ENCODE results near the gene CHN2. TPM values are rescaled to one million over a fixed set of nuclear protein-coding genes. Genes with fewer than 3 reads are reported as not detected.

Gene CHN2
- polyA plus RNA-seq, 1 donor = 33.6 TPM

DNA sequence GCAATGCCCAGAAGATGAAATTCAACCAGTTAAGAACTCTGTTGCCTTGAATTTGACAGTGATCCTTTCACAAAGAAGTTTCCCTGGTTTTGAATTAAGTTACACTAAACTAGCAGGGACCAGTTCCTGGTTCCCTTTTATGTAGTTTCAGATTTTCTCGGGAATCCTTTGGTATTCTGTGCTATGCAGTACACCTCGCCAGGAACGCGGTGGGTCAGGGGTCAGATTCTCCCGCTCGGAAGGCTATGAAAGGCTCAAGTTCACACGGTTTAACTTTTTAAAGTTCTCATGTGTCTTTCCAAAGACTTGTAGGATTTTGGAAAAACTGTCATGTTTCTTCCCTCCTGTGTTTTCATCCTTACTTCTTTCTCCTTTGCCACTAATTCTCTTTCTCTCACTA lies 264.4 kb downstream of the CHN2 start:
- Histone ChIP-seq H3K9me3 (ENCODE audit: control insufficient read depth, low read depth, low read length) (no peaks in the 10 kb centered on the region), H3K27me3 (ENCODE audit: control insufficient read depth, insufficient read depth, low read length) (no peaks in the 10 kb centered on the region), H3K36me3 (ENCODE audit: control insufficient read depth, insufficient read depth, low read length) (no peaks in the 10 kb centered on the region), H3K27ac (ENCODE audit: low read length) (no peak overlapping the region), H3K4me3 (ENCODE audit: low read length) (no peak overlapping the region), H3K4me1 (ENCODE audit: control insufficient read depth, insufficient read depth, low read length) (peaks cover 6% of the 10 kb centered on the region)
- no peak for DNase-seq
- WGBS (ENCODE audit: insufficient coverage, low lambda C conversion rate) = no CpG with 5 or more reads among the region's 7 CpGs

DNA sequence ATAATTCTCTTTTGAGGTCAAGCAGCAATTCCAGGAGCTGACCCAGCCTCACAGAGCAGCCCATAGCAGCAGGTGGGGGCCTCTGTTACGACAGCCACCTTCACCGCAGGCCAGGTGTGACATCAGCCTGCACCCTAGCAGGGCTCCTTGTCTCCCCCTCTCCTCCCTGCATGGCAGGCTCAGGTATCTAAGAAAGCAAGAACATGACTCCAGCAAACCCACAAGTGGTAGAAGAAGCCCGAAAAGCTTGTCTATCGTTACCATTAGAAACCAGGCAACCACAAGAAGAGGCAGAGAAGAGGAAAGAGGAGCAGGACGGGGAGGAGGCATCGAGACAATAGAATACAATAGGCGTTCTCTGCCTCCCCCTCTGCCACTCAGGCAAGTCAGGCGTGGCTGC lies 265.0 kb downstream of the CHN2 start:
- peaks cover 9% of the 10 kb centered on the region for H3K4me1 ChIP-seq (ENCODE audit: control insufficient read depth, insufficient read depth, low read length)
- H3K9me3 ChIP-seq (ENCODE audit: control insufficient read depth, low read depth, low read length) = no peaks in the 10 kb centered on the region
- H3K27me3 ChIP-seq (ENCODE audit: control insufficient read depth, insufficient read depth, low read length) = no peaks in the 10 kb centered on the region
- no peak for DNase-seq
- H3K4me3 ChIP-seq (ENCODE audit: low read length) = no peak overlapping the region
- no peak overlapping the region for H3K27ac ChIP-seq (ENCODE audit: low read length)
- H3K36me3 ChIP-seq (ENCODE audit: control insufficient read depth, insufficient read depth, low read length) = no peaks in the 10 kb centered on the region
- no CpG with 5 or more reads among the region's 8 CpGs for WGBS (ENCODE audit: insufficient coverage, low lambda C conversion rate)

- H3K9me3 ChIP-seq (ENCODE audit: control insufficient read depth, low read depth, low read length) = no peaks in the 10 kb centered on the region
- no peaks in the 10 kb centered on the region for H3K27me3 ChIP-seq (ENCODE audit: control insufficient read depth, insufficient read depth, low read length)
- WGBS (ENCODE audit: insufficient coverage, low lambda C conversion rate) = 100% methylated on average over 3 of the region's 4 CpGs
- H3K36me3 ChIP-seq (ENCODE audit: control insufficient read depth, insufficient read depth, low read length) = no peaks in the 10 kb centered on the region
- no peak for DNase-seq
- no peak overlapping the region for H3K4me3 ChIP-seq (ENCODE audit: low read length)
- peaks cover 18% of the 10 kb centered on the region for H3K4me1 ChIP-seq (ENCODE audit: control insufficient read depth, insufficient read depth, low read length)
- H3K27ac ChIP-seq (ENCODE audit: low read length) = no peak overlapping the region
These were observed 267.4 kb downstream of the CHN2 start for GRCh38 chr7:29461996-29462395.

DNA sequence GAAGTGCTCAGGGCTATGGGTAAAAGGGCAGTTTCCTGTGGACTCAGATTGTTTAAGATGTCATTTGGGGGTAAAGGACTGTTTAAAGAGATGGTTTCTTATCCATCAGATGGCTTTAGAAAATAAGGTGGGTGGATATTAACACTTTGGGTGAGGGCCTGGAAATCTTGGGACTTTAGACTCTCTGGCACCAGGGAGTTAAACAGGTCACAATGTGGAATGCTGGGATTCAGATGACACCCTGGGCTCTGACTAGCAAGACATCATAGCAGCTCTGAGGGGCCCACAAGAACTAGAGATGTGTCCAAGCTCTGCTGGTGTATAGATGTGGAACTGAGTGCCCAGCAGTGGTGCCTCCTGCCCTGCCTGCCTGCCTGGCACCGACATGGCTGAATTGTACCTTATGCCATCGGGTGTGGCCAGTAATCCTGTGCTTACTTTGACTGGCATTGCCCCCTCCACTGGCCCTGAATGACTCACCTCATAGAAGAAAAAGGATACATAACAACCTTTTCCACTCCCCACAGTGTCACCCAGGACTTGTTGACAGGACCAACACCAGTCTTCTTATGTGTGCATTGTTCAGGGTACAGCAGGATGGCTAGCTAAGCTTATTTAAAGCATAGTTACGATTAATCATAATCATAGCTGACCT lies 269.1 kb downstream of the CHN2 start:
- no peaks in the 10 kb centered on the region for H3K9me3 ChIP-seq (ENCODE audit: control insufficient read depth, low read depth, low read length)
- no peaks in the 10 kb centered on the region for H3K27me3 ChIP-seq (ENCODE audit: control insufficient read depth, insufficient read depth, low read length)
- peaks cover 33% of the 10 kb centered on the region for H3K4me1 ChIP-seq (ENCODE audit: control insufficient read depth, insufficient read depth, low read length)
- H3K36me3 ChIP-seq (ENCODE audit: control insufficient read depth, insufficient read depth, low read length) = no peaks in the 10 kb centered on the region
- H3K4me3 ChIP-seq (ENCODE audit: low read length) = no peak overlapping the region
- H3K27ac ChIP-seq (ENCODE audit: low read length) = no peak overlapping the region
- DNase-seq = peak in 1 of 2 donors; percentile 39
- no CpG with 5 or more reads among the region's 3 CpGs for WGBS (ENCODE audit: insufficient coverage, low lambda C conversion rate)

DNA sequence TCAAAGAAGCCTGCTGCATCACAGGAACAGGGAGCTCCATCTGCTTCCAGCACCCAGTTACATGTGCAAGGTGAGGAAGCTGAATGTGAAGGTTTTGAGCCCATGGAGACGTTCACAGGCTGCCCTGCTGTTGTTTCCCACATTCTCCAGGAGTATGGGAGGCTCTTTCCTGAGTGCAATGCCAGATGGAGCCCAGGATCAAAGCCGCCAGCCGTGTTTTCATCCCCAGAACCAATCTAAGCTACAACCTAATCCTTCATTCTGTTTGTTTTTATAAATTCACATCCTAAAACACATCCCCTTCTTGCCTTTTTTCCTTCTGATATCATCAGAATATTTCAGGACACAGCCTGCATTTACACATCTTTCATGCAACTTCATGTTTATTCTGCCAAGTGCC lies 270.2 kb downstream of the CHN2 start:
- H3K36me3 ChIP-seq (ENCODE audit: control insufficient read depth, insufficient read depth, low read length) = no peaks in the 10 kb centered on the region
- H3K27me3 ChIP-seq (ENCODE audit: control insufficient read depth, insufficient read depth, low read length) = no peaks in the 10 kb centered on the region
- 100% methylated on average over 1 of the region's 3 CpGs for WGBS (ENCODE audit: insufficient coverage, low lambda C conversion rate)
- H3K4me1 ChIP-seq (ENCODE audit: control insufficient read depth, insufficient read depth, low read length) = peaks cover 44% of the 10 kb centered on the region
- no peak for DNase-seq
- no peak overlapping the region for H3K27ac ChIP-seq (ENCODE audit: low read length)
- H3K4me3 ChIP-seq (ENCODE audit: low read length) = no peak overlapping the region
- no peaks in the 10 kb centered on the region for H3K9me3 ChIP-seq (ENCODE audit: control insufficient read depth, low read depth, low read length)

DNA sequence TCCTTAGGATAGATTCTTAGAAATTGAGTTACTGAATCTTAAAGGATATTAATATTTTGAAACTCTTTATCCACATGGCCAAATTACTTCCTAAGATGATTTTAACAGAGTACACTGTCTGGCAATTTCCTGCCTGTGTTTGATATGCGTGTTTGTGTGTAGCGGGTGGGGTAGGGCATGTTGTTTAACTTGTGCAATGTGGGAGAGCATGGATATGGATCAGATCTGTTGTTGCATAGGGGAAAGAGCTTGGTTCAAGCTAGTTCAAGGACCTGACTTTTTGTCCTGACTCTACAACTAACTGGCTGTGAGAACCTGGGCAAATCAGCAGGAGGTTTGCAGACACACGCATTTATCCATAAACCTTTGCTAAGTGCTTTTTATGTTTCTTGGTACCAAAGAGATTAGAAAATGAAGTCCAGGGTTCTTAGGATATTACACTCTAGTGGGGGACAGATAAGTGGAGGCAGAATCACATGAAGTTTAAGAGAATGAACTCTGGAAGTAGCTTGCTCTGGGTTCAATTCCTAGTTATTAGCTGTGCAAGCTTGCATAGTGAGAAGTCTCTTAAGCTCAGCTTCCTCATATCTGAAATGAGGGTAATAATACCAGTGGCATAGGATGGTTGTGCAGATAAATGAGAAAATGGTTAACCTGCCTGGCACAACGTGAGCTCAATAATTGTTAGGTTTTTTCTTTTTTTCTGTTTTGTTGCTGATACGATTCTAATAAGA lies 272.8 kb downstream of the CHN2 start:
- Histone ChIP-seq H3K27ac (ENCODE audit: low read length) (peak overlapping the region; percentile 75), H3K27me3 (ENCODE audit: control insufficient read depth, insufficient read depth, low read length) (no peaks in the 10 kb centered on the region), H3K4me1 (ENCODE audit: control insufficient read depth, insufficient read depth, low read length) (peaks cover 65% of the 10 kb centered on the region), H3K4me3 (ENCODE audit: low read length) (no peak overlapping the region), H3K9me3 (ENCODE audit: control insufficient read depth, low read depth, low read length) (no peaks in the 10 kb centered on the region), H3K36me3 (ENCODE audit: control insufficient read depth, insufficient read depth, low read length) (no peaks in the 10 kb centered on the region)
- no CpG with 5 or more reads among the region's 5 CpGs for WGBS (ENCODE audit: insufficient coverage, low lambda C conversion rate)
- DNase-seq = peak; percentile 60 to 79

GRCh38 chr7:29468196-29468595 lies 273.6 kb downstream of the CHN2 start:
- no peaks in the 10 kb centered on the region for H3K9me3 ChIP-seq (ENCODE audit: control insufficient read depth, low read depth, low read length)
- peak overlapping the region; percentile 75 for H3K27ac ChIP-seq (ENCODE audit: low read length)
- H3K36me3 ChIP-seq (ENCODE audit: control insufficient read depth, insufficient read depth, low read length) = no peaks in the 10 kb centered on the region
- peaks cover 72% of the 10 kb centered on the region for H3K4me1 ChIP-seq (ENCODE audit: control insufficient read depth, insufficient read depth, low read length)
- H3K27me3 ChIP-seq (ENCODE audit: control insufficient read depth, insufficient read depth, low read length) = no peaks in the 10 kb centered on the region
- H3K4me3 ChIP-seq (ENCODE audit: low read length) = no peak overlapping the region
- WGBS (ENCODE audit: insufficient coverage, low lambda C conversion rate) = no CpG with 5 or more reads among the region's 2 CpGs
- DNase-seq = peak; percentile 71 to 89

DNA sequence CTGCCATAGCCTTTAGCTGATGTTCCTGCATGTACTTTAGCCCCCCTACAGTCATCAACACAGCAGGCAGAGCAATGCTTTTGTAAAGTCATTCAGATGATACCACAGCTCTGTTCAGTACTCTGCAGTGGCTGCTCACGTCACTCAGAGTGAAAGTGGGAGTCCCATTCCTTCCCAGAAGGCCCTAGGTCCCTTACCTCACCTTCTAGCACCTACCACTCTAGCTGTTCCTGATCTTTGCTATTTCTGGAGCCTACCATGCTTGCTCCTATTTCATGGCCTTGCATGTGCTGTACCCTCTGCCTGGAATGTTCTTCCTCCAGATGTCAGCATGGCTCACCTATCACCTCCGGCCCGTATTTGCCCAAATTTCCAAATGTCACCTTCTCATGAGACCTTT lies 274.7 kb downstream of the CHN2 start:
- H3K27ac ChIP-seq (ENCODE audit: low read length) = peak overlapping the region; percentile 75
- WGBS (ENCODE audit: insufficient coverage, low lambda C conversion rate) = no CpG with 5 or more reads among the region's 3 CpGs
- H3K9me3 ChIP-seq (ENCODE audit: control insufficient read depth, low read depth, low read length) = no peaks in the 10 kb centered on the region
- peaks cover 65% of the 10 kb centered on the region for H3K4me1 ChIP-seq (ENCODE audit: control insufficient read depth, insufficient read depth, low read length)
- no peaks in the 10 kb centered on the region for H3K36me3 ChIP-seq (ENCODE audit: control insufficient read depth, insufficient read depth, low read length)
- no peaks in the 10 kb centered on the region for H3K27me3 ChIP-seq (ENCODE audit: control insufficient read depth, insufficient read depth, low read length)
- H3K4me3 ChIP-seq (ENCODE audit: low read length) = no peak overlapping the region
- peak in 1 of 2 donors; percentile 77 for DNase-seq

DNA sequence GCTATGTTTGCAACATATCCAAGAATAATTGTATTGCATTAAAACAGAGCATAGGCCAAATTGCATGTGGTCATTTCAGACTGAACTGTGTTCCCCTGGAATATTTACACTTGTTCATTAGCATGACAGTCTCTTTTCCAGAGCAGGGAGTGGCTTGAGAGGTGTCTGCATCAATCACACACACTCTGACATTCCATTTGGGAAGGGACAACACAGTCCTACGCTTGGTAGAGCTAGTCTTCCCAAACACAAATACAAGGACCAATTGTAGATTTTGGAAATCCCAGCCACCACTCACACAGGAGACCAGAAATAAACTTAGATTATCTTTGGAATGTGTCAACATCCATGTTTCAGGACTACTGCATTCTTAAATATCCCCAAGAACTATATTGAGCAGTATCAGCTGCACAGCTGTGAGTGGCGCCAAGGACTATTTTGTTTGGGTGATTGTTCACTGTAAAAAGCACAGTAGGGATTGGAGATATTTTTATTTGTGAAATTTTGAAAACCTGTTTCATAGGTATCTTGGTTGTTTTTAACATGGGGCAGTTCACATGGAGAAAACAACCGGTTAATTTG lies 275.5 kb downstream of the CHN2 start:
- Histone ChIP-seq H3K9me3 (ENCODE audit: control insufficient read depth, low read depth, low read length) (no peaks in the 10 kb centered on the region), H3K4me1 (ENCODE audit: control insufficient read depth, insufficient read depth, low read length) (peaks cover 65% of the 10 kb centered on the region), H3K27me3 (ENCODE audit: control insufficient read depth, insufficient read depth, low read length) (no peaks in the 10 kb centered on the region), H3K4me3 (ENCODE audit: low read length) (no peak overlapping the region), H3K36me3 (ENCODE audit: control insufficient read depth, insufficient read depth, low read length) (no peaks in the 10 kb centered on the region), H3K27ac (ENCODE audit: low read length) (peak overlapping the region; percentile 75)
- WGBS (ENCODE audit: insufficient coverage, low lambda C conversion rate) = no CpG with 5 or more reads among the region's 3 CpGs
- peak in 1 of 2 donors; percentile 43 for DNase-seq

GRCh38 chr7:29471444-29472138 lies 277.0 kb downstream of the CHN2 start:
- Histone ChIP-seq H3K4me1 (ENCODE audit: control insufficient read depth, insufficient read depth, low read length) (peaks cover 58% of the 10 kb centered on the region), H3K36me3 (ENCODE audit: control insufficient read depth, insufficient read depth, low read length) (no peaks in the 10 kb centered on the region), H3K27me3 (ENCODE audit: control insufficient read depth, insufficient read depth, low read length) (no peaks in the 10 kb centered on the region), H3K4me3 (ENCODE audit: low read length) (no peak overlapping the region), H3K9me3 (ENCODE audit: control insufficient read depth, low read depth, low read length) (no peaks in the 10 kb centered on the region), H3K27ac (ENCODE audit: low read length) (peak overlapping the region; percentile 75)
- WGBS (ENCODE audit: insufficient coverage, low lambda C conversion rate) = 0% methylated on average over 1 of the region's 13 CpGs
- peak; percentile 81 to 94 for DNase-seq

All from large intestine (tissue), 3 donors.